GM18526 (cell line): ENCODE data around the gene TSC1.

Experiments
- POLR2A ChIP-seq: IDR thresholded peaks from 3 replicates; pipeline ENCODE4 v1.6.1; 2011; ENCODE audit not compliant: insufficient read length; ENCODE audit errors: extremely low read depth

The TSC1 gene

DNA sequence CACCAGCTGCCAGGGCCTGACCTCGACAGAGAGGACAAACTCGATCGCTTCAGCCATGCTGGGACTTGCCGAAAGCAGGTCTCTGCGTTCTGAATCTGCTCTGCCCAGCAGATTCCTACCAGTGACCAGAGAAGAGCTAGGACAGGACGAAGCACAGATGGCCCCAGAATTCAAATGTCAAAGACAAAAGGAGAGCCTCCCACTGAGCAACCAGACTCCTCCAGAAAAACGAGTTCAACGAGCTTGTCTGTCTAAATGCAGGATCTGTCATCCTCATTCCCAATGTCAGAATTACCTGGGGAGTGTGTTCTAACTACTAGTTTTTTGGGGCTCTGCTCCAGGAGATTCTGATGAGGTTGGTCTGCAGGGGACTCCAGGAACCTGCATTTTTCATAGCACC is 79.7 kb downstream of the TSC1 start:
- no peak for TF ChIP-seq POLR2A

DNA sequence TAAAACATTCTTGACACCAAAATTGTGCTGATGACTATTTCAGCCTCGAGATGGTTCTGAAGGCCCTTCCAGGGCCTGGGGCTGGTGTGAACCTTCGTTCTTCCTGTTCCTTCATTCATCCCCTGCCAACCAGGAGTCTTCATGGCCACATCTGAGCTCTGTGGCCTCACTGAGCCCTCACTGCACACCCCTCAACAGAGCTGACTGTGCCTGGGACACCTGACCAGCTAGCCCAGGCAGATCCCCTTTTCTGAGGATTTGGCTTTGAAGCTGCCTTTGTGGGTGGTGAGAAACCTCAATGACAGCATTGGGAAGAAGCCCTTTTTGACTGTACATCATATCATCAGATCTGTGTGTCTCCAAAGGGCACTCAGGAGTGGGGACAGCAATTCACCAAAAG is 80.1 kb downstream of the TSC1 start:
- TF ChIP-seq POLR2A: no peak

DNA sequence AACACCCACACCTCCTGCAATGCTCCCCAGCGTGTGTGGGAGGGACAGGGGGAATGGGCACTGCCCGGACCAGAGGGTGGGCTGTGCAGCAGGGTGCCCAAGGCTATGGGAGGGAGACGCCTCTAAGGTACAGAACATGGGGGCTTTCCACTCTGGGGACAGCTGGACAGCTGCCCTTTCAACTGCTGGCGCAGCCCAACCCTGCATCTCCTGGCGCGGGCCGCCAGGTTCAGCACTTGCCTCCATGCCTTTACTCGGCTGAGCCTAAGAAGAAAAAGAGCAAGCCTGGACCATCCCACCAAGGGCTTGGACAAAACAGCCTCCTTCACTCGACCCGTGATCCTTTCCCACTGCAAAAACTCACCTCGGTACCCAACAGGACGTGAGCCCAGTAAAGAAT is 81.3 kb downstream of the TSC1 start:
- no peak for TF ChIP-seq POLR2A

DNA sequence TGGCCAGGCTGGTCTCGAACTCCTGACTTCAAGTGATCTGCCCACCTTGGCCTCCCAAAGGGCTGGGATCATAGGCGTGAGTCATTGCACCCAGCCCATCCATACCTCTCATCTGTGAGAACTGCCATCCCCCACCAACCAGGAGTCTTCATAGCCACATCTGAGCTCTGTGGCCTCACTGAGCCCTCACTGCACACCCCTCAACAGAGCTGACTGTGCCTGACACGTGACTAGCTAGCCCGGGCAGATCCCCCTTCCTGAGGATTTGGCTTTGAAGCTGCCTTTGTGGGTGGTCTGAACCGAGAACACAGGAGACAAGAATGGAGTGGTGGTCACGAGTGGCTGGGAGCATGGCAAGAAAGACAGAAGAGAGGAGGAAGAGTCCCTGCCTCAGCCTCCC is 81.9 kb downstream of the TSC1 start:
- TF ChIP-seq POLR2A: no peak

DNA sequence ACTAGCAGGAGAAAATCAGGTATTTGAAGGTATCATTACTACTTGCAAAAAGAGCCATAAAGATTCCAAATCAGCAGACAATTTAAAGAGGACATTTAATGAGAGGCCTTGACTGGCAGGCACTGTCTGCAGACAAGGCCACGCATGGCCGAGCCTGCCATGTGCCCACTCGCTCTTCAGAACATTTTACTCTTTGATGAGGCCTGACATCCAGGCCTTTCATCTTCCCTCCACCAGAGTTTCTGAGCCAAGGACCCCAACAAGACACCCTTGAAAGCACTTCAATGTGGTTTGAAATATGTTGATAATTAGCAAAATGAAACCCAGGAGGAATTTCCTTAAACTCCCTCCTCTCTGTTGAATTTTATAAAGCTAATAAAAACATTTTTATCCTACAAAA is 82.8 kb downstream of the TSC1 start:
- no peak for TF ChIP-seq POLR2A

DNA sequence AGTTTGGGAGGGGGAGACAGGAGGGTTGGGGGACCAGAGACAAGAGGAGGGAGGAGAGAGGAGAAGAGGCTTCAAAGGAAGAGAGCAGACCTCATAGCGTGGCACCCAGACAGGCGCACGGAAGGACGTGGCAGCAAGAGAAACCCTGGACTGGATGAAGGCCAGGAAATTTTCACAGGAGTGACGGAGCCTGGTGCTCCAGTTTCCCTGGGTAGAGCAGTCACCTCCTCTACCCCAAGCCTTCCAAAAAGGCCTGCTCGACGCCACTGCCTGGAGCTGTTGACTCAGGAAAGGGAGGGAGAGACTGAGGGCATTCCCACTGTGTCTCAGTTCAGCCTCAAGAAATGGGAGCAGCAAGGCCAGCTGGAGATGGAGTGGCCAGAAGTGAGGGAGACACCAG is 85.7 kb downstream of the TSC1 start:
- TF ChIP-seq POLR2A: no peak

DNA sequence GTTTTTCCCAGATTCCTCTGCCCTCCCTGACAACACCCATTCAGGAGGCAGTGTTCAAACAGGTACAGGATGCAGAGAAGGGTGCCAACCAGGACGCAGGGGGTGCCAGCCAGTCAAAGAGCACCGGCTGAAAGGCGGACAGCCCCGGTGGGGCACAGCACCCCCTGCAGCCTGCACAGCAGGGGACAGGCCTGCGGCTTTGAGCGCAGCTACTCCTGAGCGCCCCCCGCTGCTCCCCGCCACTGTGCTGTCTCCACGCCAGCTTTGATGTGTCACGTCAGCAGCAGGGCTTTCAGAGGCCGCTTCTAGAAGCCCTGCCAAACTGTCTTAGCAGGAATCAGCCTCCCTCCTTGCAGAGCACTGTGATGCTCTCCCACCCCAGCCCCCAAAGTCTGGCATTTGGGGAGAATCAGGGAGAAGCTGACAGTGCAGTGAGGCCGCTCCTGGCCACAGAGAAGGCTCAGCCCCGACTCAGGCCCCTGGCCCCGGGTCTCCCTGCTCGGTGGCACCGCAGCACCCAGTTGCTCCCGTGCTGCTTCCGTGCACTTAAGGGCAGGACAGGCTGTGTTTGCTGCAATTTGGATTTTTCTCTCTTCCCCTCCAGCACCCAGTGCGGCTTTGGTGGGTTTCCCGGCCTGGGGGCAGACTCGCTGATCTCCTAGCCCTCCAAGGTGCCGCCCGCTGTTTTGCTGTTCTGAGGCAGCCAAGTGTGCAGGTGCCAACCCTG is 86.6 kb downstream of the TSC1 start:
- no peak for TF ChIP-seq POLR2A

DNA sequence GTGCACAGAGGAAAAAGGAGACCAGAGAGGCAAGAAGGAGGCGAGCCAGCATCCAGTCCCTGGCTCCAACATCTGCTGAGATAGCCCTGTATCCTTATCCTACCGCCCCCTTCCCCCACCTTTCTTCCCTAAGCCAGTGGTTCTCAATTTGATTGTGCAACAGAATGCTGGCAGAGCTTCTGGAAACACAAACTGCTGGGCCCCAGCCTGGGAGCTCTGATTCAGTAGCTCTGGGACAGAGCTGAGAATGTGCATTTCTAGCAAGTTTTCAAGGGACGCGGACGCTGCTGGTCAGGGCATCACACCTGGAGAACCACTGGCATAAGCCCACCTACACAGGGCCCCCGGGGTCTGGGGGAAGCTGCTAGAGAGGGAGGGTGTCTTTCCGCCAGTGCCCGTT is 87.4 kb downstream of the TSC1 start:
- TF ChIP-seq POLR2A: no peak

DNA sequence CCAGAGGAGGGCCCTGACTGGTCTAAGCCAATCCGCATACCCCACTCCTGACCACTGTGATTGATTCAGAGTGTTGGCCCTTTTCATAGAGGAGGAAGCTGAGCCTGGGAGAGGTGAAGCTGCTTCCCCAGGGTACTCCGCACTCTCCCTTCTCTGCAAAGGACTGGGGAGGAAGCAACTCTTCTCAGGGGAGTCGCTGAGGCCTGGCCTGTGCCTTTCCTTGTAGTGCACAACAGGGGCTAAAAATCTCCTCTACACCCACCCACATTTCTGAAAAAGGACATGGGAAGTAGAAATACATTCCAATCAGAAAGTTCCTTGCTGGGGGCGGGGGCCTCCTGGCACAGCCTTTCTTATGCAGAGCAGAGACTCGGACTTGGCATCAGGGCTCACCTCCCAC is 88.5 kb downstream of the TSC1 start:
- no peak for TF ChIP-seq POLR2A

DNA sequence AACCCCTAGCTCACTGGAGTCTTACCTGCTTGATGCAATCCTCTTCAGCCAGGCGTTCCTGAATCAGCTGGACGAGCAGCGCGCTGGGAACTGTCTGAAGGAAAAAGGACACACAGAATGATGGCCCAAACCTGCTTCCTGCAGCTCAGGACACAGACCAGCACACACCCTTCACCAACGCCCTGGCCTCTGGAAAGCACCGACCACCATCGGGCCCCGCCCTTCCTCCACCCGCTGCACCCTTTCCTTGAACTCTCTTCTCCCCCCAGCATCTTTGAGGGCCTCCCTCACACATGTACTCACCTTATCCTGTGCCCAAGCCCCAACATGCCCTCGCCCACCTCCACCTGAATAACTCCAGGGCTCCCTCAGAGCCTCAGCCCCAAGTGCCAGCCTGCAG is 89.6 kb downstream of the TSC1 start:
- TF ChIP-seq POLR2A: no peak

DNA sequence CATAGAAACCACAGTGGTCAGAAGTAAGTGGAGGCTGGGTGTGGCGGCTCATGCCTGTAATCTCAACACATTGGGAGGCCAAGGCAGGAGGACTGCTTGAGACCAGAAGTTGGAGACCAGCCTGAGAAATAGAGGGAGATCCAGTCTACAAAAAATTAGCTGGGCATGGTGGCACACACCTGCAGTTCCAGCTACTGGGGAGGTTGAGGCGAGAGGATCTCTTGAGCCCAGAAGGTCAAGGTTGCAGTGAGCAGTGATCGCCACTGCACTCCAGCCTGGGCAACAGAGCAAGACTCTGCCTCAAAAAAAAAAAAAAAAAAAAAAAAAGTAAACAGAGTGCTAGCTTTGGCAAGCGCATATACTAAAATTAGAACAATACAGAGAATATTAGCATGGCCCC is 90.9 kb downstream of the TSC1 start:
- no peak for TF ChIP-seq POLR2A

DNA sequence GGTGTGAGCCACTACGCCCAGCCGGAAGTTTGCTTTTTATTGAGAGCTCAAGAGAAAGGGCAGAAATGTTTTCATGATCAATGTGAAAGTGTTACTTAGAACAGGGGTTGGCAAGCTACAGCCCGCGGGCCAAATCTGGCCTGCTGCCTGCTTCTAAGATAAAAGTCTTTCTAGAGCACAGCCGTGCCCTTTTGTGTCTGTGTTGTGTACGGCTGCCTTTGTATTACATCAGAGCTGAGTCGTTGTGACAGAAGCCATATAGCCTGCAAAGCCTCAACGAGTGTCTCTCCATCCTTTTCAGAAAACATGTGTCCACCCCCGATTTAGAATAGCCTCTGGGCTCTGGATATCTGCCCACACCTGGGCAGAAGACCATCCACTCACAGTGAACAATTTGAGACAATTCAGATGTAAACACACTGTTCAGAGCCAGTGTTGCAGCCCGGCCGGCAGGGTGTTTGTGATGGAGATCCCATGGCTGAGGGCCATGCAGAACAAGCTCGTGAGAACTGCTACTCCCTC is 95.2 kb downstream of the TSC1 start:
- TF ChIP-seq POLR2A: no peak

DNA sequence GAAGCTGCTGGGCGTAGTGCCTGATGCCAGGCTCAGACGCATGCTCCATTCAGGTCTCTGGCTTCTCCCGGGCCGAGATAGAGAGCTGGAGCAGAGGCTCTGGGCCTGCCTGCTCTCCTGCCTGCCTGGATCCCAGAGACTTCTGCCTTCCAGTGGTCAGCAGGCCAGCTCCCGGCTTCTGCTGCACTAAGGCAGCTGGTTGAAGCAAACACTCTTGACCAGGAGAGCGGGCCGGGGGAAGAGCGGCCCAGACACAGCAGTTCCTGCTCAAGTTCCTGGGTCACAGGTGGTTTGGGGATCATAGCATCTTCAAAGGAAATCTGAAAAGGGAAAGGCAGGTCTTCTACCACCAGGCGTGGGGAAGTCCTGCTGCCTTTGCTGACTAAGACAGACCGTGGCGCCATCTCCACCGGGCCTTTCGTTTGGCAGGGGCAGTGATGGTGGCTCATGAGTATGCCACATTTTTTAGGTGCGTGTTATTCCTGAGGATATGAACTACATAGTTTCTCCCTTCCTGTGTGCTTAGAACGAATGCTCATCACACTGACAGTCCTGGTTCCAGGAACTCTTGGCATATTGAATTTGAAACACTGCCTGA is 97.4 kb downstream of the TSC1 start:
- TF ChIP-seq POLR2A: no peak

DNA sequence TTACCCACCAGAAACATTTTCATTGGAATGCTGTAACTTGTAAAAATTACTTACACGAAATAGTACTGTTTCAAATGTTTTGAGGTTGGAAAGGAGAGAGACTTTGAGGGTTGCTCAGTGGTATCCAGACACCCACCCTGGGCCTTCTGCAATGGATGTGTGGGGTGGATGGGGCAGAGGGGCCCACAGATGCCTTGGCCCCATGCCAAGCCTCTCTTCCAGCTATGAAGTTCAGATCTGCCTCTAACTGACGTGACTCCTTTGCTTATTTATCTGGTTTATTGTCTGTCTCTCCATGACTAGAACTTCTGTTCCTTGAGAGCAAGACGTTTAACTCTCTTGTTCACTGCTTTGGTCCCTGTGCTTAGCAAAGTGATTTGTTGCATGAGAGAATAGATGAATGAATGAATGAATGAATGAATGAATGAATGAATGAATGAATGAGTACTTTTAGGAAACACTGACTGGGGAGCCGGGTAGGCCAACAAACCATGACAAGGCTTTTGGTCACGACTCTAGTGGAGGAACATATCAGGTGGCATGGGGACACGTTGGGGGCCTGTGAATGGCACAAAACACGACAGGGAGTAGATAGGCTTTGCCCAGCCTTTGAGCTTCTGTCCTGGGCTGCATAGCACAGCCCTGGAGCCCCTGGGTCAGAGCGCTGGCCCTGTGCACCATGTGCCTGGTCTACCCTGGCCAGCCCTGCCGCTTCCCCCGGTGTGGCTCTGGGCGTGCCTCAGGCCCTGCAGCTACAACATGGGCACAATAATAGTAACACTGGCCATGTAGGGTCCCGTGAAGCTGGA is 98.1 kb downstream of the TSC1 start:
- TF ChIP-seq POLR2A: no peak

DNA sequence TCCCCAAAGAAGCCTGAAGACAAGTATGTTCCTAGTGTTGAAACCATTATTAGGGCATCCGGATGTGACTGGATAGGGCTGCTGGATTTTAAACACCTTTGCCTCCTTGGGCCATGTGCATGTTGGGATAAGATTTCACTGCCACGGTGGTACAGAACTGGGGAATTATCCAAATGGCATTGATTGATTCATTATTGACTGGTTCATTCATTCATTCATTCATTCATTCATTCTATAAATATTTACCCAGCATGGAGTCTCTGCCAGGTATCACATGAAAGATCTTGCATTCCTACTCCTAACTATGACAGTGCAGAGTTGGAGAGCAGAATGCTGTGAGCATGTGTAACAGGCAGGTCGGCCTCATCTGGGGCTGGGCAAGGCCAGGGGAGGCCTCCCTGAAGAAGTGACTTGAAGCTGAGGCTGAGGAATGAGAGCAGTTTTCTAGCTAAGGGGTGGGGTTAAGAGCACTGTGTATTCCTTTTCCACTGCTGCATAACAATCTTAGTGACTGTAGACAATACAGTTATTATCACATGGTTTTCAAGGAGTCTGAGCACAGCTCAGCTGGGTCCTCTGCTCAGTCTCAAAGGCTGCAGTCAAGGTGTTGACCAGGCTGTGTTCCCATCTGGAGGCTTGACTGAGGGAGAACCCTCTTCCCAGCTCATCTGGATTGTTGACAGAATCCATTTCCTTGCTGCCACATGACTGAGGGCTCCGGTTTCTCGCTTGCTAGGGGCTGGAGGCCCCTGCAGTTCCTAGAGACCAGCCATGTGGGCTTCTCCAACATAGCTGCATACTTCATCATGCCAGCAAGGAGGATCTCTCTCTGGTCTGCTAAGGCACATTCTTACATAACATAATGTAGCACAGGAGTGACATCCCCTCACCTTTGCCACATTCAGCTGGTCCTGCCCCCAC is 102.0 kb downstream of the TSC1 start:
- no peak for TF ChIP-seq POLR2A
